Measurements from ENCODE around the gene BAIAP2.

Gene BAIAP2

GRCh38 chr17:81112450-81112849 lies 77.5 kb downstream of the BAIAP2 start:
- no peak for DNase-seq
- Histone ChIP-seq H3K27me3 (replicated peaks) (no peaks in the 10 kb centered on the region), H3K36me3 (replicated peaks) (no peaks in the 10 kb centered on the region), H3K4me3 (ENCODE audit: low read depth, low read length) (no peak overlapping the region), H3K27ac (no peak overlapping the region)
- TF ChIP-seq CTCF (IDR thresholded peaks at IDR 0.05; ENCODE audit: low read depth, low read length, missing control alignments): no peak
- in situ Hi-C loops (cut with HindIII; ENCODE audit: low pct_ligation_motif_present, low sequenced_read_pairs): loop anchor here (25.0 kb wide), 1 partner anchor 100 kb away; no protein-coding TSS in a partner anchor

GRCh38 chr17:81113158-81113724 lies 78.3 kb downstream of the BAIAP2 start:
- H3K4me3 ChIP-seq (ENCODE audit: low read depth, low read length): no peak overlapping the region
- H3K27me3 ChIP-seq (replicated peaks): no peaks in the 10 kb centered on the region
- in situ Hi-C loops (cut with HindIII; ENCODE audit: low pct_ligation_motif_present, low sequenced_read_pairs): loop anchor here (25.0 kb wide), 1 partner anchor 101 kb away; no protein-coding TSS in a partner anchor
- H3K36me3 ChIP-seq (replicated peaks): no peaks in the 10 kb centered on the region
- no peak for TF ChIP-seq CTCF (IDR thresholded peaks at IDR 0.05; ENCODE audit: low read depth, low read length, missing control alignments)
- H3K27ac ChIP-seq: no peak overlapping the region
- no peak for DNase-seq

- no peak overlapping the region for H3K4me3 ChIP-seq (ENCODE audit: low read depth, low read length)
- DNase-seq: no peak
- H3K36me3 ChIP-seq (replicated peaks): no peaks in the 10 kb centered on the region
- H3K27me3 ChIP-seq (replicated peaks): no peaks in the 10 kb centered on the region
- TF ChIP-seq CTCF (IDR thresholded peaks at IDR 0.05; ENCODE audit: low read depth, low read length, missing control alignments): no peak
- no peak overlapping the region for H3K27ac ChIP-seq
- in situ Hi-C loops (cut with HindIII; ENCODE audit: low pct_ligation_motif_present, low sequenced_read_pairs): loop anchor here (25.0 kb wide), 1 partner anchor 102 kb away; no protein-coding TSS in a partner anchor
Measured at GRCh38 chr17:81114351-81115093, 79.6 kb downstream of the BAIAP2 start.

- no peak overlapping the region for H3K27ac ChIP-seq
- DNase-seq: no peak
- no peaks in the 10 kb centered on the region for H3K27me3 ChIP-seq (replicated peaks)
- no peak overlapping the region for H3K4me3 ChIP-seq (ENCODE audit: low read depth, low read length)
- no peaks in the 10 kb centered on the region for H3K36me3 ChIP-seq (replicated peaks)
- in situ Hi-C loops (cut with HindIII; ENCODE audit: low pct_ligation_motif_present, low sequenced_read_pairs): loop anchor here (25.0 kb wide), 1 partner anchor 103 kb away; no protein-coding TSS in a partner anchor
- TF ChIP-seq CTCF (IDR thresholded peaks at IDR 0.05; ENCODE audit: low read depth, low read length, missing control alignments): no peak
Measured at GRCh38 chr17:81115219-81115618, 80.3 kb downstream of the BAIAP2 start.

- H3K27me3 ChIP-seq (replicated peaks): peaks cover 3% of the 10 kb centered on the region
- no peak overlapping the region for H3K27ac ChIP-seq
- TF ChIP-seq CTCF (IDR thresholded peaks at IDR 0.05; ENCODE audit: low read depth, low read length, missing control alignments): no peak
- DNase-seq: no peak
- H3K36me3 ChIP-seq (replicated peaks): no peaks in the 10 kb centered on the region
- no peak overlapping the region for H3K4me3 ChIP-seq (ENCODE audit: low read depth, low read length)
- in situ Hi-C loops (cut with HindIII; ENCODE audit: low pct_ligation_motif_present, low sequenced_read_pairs): loop anchor here (25.0 kb wide), 1 partner anchor 104 kb away; no protein-coding TSS in a partner anchor
Measured at GRCh38 chr17:81115749-81116464, 81.0 kb downstream of the BAIAP2 start.

Data from brain microvascular endothelial cell (primary cell).